PC-3 (cell line): ENCODE results near the gene EDC3. TPM values are rescaled to one million over a fixed set of nuclear protein-coding genes. Genes with fewer than 3 reads are reported as not detected.

Experiments used
- ATAC-seq: fragments of 200-7000 bp; cut with Tn5 transposase; 2 replicates; pipeline ENCODE4 v1.9.1; 2020; ENCODE audit warnings: mild to moderate bottlenecking, moderate library complexity
- BruUV-seq: library from RNA; stranded (reverse); fragments of 400-500 nt; replicated peaks from 2 replicates; lab custom pipeline; 2021; lab: Mats Ljungman, UMichigan
- CTCF ChIA-PET: fragments of 300-600 bp; sonication (Branson Sonifier 250); formaldehyde crosslinking; loops from one replicate; lab custom pipeline; 2022; ENCODE audit warnings: antibody characterized with exemption; lab: Charles Lee
- POLR2A ChIA-PET: fragments of 300-600 bp; sonication (Branson Sonifier 250); formaldehyde crosslinking; loops from one replicate; lab custom pipeline; 2022; ENCODE audit warnings: antibody characterized with exemption; ENCODE audit not compliant: unreplicated experiment; lab: Charles Lee
- DNase-seq: peaks from one replicate; pipeline ENCODE4 v3.0.0-alpha.2; 2015
- H2AFZ ChIP-seq: fragments of 300-600 bp; sonication (generic); 2 replicates; pipeline ENCODE4 v1.6.0; 2016; ENCODE audit warnings: antibody characterized with exemption, low read length
- H3F3A ChIP-seq: fragments of 300-600 bp; sonication (generic); one replicate; pipeline ENCODE4 v1.6.0; 2017; ENCODE audit warnings: antibody characterized with exemption, low read length, control low read depth, mild to moderate bottlenecking; ENCODE audit not compliant: unreplicated experiment
- H3K27ac ChIP-seq: fragments of 300-600 bp; sonication (generic); 2 replicates; pipeline ENCODE4 v1.5.1; 2016; ENCODE audit warnings: mild to moderate bottlenecking, low read length
- H3K27me3 ChIP-seq: fragments of 300-600 bp; sonication (generic); 2 replicates; pipeline ENCODE4 v1.6.1; 2016; ENCODE audit warnings: low read length, mixed read lengths
- H3K36me3 ChIP-seq: fragments of 300-600 bp; sonication (generic); 2 replicates; pipeline ENCODE4 v1.6.1; 2016; ENCODE audit warnings: low read depth, mixed run types, low read length, mixed read lengths
- H3K4me1 ChIP-seq: fragments of 300-600 bp; sonication (generic); 2 replicates; pipeline ENCODE4 v1.5.1; 2016; ENCODE audit warnings: low read length; ENCODE audit not compliant: insufficient read depth
- H3K4me2 ChIP-seq: fragments of 300-600 bp; sonication (generic); 2 replicates; pipeline ENCODE4 v1.6.0; 2016; ENCODE audit warnings: low read length
- H3K4me3 ChIP-seq: fragments of 300-600 bp; sonication (generic); 2 replicates; pipeline ENCODE4 v1.5.1; 2016; ENCODE audit warnings: mild to moderate bottlenecking, low read length, mixed read lengths
- H3K79me2 ChIP-seq: fragments of 300-600 bp; sonication (generic); 2 replicates; pipeline ENCODE4 v1.6.1; 2017; ENCODE audit warnings: low read length, mixed read lengths
- H3K9ac ChIP-seq: fragments of 300-600 bp; sonication (generic); 2 replicates; pipeline ENCODE4 v1.6.0; 2016; ENCODE audit warnings: mild to moderate bottlenecking, low read length
- H3K9me2 ChIP-seq: fragments of 300-600 bp; sonication (generic); replicated peaks from 2 replicates; pipeline ENCODE4 v1.6.1; 2016; ENCODE audit warnings: mixed run types, low read length, mixed read lengths
- H3K9me3 ChIP-seq: fragments of 300-600 bp; sonication (generic); 2 replicates; pipeline ENCODE4 v1.6.1; 2016; ENCODE audit warnings: low read length, mixed read lengths
- H4K20me1 ChIP-seq: fragments of 300-600 bp; sonication (generic); 2 replicates; pipeline ENCODE4 v1.6.1; 2016; ENCODE audit warnings: low read length, mixed read lengths
- CTCF ChIP-seq: fragments of 300-600 bp; sonication (generic); conservative IDR thresholded peaks from 2 replicates; pipeline ENCODE4 v1.5.1; 2017; ENCODE audit warnings: antibody characterized with exemption, low read depth, mild to moderate bottlenecking, low read length
- EZH2 ChIP-seq: fragments of 300-600 bp; sonication (generic); IDR thresholded peaks from one replicate; pipeline ENCODE4 v1.6.1; 2017; ENCODE audit warnings: antibody characterized with exemption, mild to moderate bottlenecking, low read length; ENCODE audit not compliant: unreplicated experiment
- EZH2phosphoT487 ChIP-seq: fragments of 300-600 bp; sonication (generic); IDR thresholded peaks from 2 replicates; pipeline ENCODE4 v1.6.1; 2018; ENCODE audit warnings: mild to moderate bottlenecking, antibody characterized with exemption, low read length, borderline replicate concordance
- intact Hi-C: fragments of 100-400 bp; cut with micrococcal nuclease; formaldehyde crosslinking; loops from 2 replicates; pipeline ENCODE4 v1.9.0; 2023
- total RNA-seq: library from RNA; depleted of rRNA; stranded (reverse); fragments of >200 nt; gene quantifications from 2 replicates; pipeline ENCODE4 v1.2.3, GENCODE V29; 2014

EDC3 gene
- total RNA-seq, 1 experiment from 2014 or later, result 9.9 TPM

- peak overlapping the region; percentile 81 for H2AFZ ChIP-seq
- ATAC-seq (peak; percentile 77), DNase-seq (peak; percentile 17)
- peak overlapping the region; percentile 79 for H3K9ac ChIP-seq
- no peaks in the 10 kb centered on the region for H3K27me3 ChIP-seq
- peak overlapping the region; percentile 94 for H3K4me2 ChIP-seq
- TF ChIP-seq CTCF (no peak), EZH2 (no peak), EZH2phosphoT487 (no peak)
- peak overlapping the region; percentile 71 for H3K4me3 ChIP-seq
- ChIA-PET POLR2A (interaction anchor here (0.6 kb wide), 2 partner anchors 43 to 110 kb away, joined by 3 to 4 read pairs; no protein-coding TSS in a partner anchor), CTCF (no interaction called here)
- no peaks in the 10 kb centered on the region for H3K9me2 ChIP-seq
- H3K79me2 ChIP-seq, result no peaks in the 10 kb centered on the region
- H3K36me3 ChIP-seq, result no peaks in the 10 kb centered on the region
- peaks cover 8% of the 10 kb centered on the region; the same call in 1 of the 2 replicates for H3K4me1 ChIP-seq
- peak overlapping the region; percentile 44 for H3K27ac ChIP-seq
- no peaks in the 10 kb centered on the region for H4K20me1 ChIP-seq
- H3F3A ChIP-seq, result no peaks in the 10 kb centered on the region
- BruUV-seq, result no TSS peak
- H3K9me3 ChIP-seq, result no peaks in the 10 kb centered on the region
- intact Hi-C loops, result no loop called here
Measured at GRCh38 chr15:74725845-74726773, 30.3 kb upstream of the EDC3 start.

- H3K27ac ChIP-seq, result peak within 1 kb of the TSS; percentile 44
- BruUV-seq, result no TSS peak
Measured at GRCh38 chr15:74725225-74725774, 29.5 kb upstream of the EDC3 start, which contains the start of gene CYP1A1. TSS of gene CYP1A1 (minus strand) at chr15:74725528. CDS start at chr15:74723097, 2,431 bp downstream.

More at GRCh38 chr15:74725225-74725774, 29.5 kb upstream of the EDC3 start, which contains the start of gene CYP1A1:
- Histone ChIP-seq H3K27me3 (no peaks in the 10 kb centered on the region), H3K4me3 (peak within 1 kb of the TSS; percentile 71), H2AFZ (peak within 1 kb of the TSS; percentile 81), H3K9me2 (no peaks in the 10 kb centered on the region), H3K9ac (peak within 1 kb of the TSS; percentile 79), H3K4me1 (peaks cover 8% of the 10 kb centered on the region; the same call in 1 of the 2 replicates), H3F3A (no peaks in the 10 kb centered on the region), H3K36me3 (no peaks in the 10 kb centered on the region), H3K4me2 (peak within 1 kb of the TSS; percentile 94), H3K9me3 (no peaks in the 10 kb centered on the region), H3K79me2 (no peaks in the 10 kb centered on the region), H4K20me1 (no peaks in the 10 kb centered on the region)
- CTCF ChIA-PET, result no interaction called here
- POLR2A ChIA-PET, result interaction anchor here (0.6 kb wide), 1 partner anchor 109 kb away, joined by 4 read pairs; no protein-coding TSS in a partner anchor
- intact Hi-C loops, result no loop called here
- no peak for TF ChIP-seq CTCF
- TF ChIP-seq EZH2phosphoT487, result no peak
- TF ChIP-seq EZH2, result no peak
- DNase-seq (peak; percentile 39), ATAC-seq (peak; percentile 84)
